SK-N-SH treated with all-trans-retinoic acid at 6 μM for 48 hours (cell line): ENCODE measurements around the gene FAM110D.

ENCODE experiments used
- ARNTL ChIP-seq: fragments of 450-650 bp; formaldehyde crosslinking; IDR thresholded peaks from 2 replicates; pipeline ENCODE4 v1.5.0; 2020; ENCODE audit warnings: low read depth, mild to moderate bottlenecking, moderate library complexity, borderline replicate concordance
- OSR1 ChIP-seq: fragments of 250-450 bp; sonication (Bioruptor Pico); IDR thresholded peaks from 2 replicates; pipeline ENCODE4 v1.8.0; 2022; ENCODE audit warnings: moderate library complexity, mild to moderate bottlenecking, inconsistent platforms
- PATZ1 ChIP-seq: fragments of 250-450 bp; sonication (Bioruptor Pico); IDR thresholded peaks from 2 replicates; pipeline ENCODE4 v1.8.0; 2020; ENCODE audit warnings: mild to moderate bottlenecking, moderate library complexity, borderline replicate concordance
- POU6F1 ChIP-seq: fragments of 250-450 bp; sonication (Bioruptor Pico); IDR thresholded peaks from 2 replicates; pipeline ENCODE4 v1.8.0; 2021; ENCODE audit warnings: low read depth, mild to moderate bottlenecking, moderate library complexity, borderline replicate concordance
- TCF4 ChIP-seq: fragments of 250-450 bp; sonication (Bioruptor Pico); IDR thresholded peaks from 2 replicates; pipeline ENCODE4 v1.8.0; 2021; ENCODE audit warnings: mild to moderate bottlenecking, moderate library complexity, borderline replicate concordance
- ZFP30 ChIP-seq: fragments of 450-650 bp; formaldehyde crosslinking; IDR thresholded peaks from 2 replicates; pipeline ENCODE4 v1.5.0; 2022; ENCODE audit warnings: mild to moderate bottlenecking, moderate library complexity
- ZNF8 ChIP-seq: fragments of 450-650 bp; formaldehyde crosslinking; IDR thresholded peaks from 2 replicates; pipeline ENCODE4 v1.5.0; 2020; ENCODE audit warnings: mild to moderate bottlenecking, moderate library complexity

GRCh38 chr1:26189751-26190275 lies 30.9 kb downstream of the FAM110D start:
- no peak for TF ChIP-seq PATZ1 (CRISPR knock-in tag)
- TF ChIP-seq TCF4 (CRISPR knock-in tag) = no peak
- no peak for TF ChIP-seq POU6F1
- no peak for TF ChIP-seq OSR1 (CRISPR knock-in tag)
- TF ChIP-seq ZFP30 (CRISPR knock-in tag) = no peak
- TF ChIP-seq ZNF8 (CRISPR knock-in tag) = no peak
- TF ChIP-seq ARNTL = no peak
